HEK293T (cell line): ENCODE data around the gene ARMH4.

Source experiments
- BHLHE40 ChIP-seq: fragments of 450-650 bp; IDR thresholded peaks from 2 replicates; pipeline ENCODE4 v1.6.1; 2016; ENCODE audit warnings: mild to moderate bottlenecking, moderate library complexity, borderline replicate concordance
- CTBP1 ChIP-seq: fragments of 450-650 bp; IDR thresholded peaks from 2 replicates; pipeline ENCODE4 v1.6.1; 2016; ENCODE audit warnings: borderline replicate concordance
- FOXM1 ChIP-seq: fragments of 450-650 bp; IDR thresholded peaks from 2 replicates; pipeline ENCODE4 v1.6.1; 2017; ENCODE audit warnings: mild to moderate bottlenecking, borderline replicate concordance
- HDGF ChIP-seq: fragments of 450-650 bp; IDR thresholded peaks from 2 replicates; pipeline ENCODE4 v1.6.1; 2017; ENCODE audit warnings: antibody characterized with exemption, borderline replicate concordance
- L3MBTL2 ChIP-seq: fragments of 450-650 bp; conservative IDR thresholded peaks from 2 replicates; pipeline ENCODE4 v1.6.1; 2016; ENCODE audit warnings: mild to moderate bottlenecking
- LEF1 ChIP-seq: fragments of 450-650 bp; IDR thresholded peaks from 2 replicates; pipeline ENCODE4 v1.6.1; 2017; ENCODE audit warnings: mild to moderate bottlenecking, borderline replicate concordance
- PKNOX1 ChIP-seq: fragments of 450-650 bp; IDR thresholded peaks from 2 replicates; pipeline ENCODE4 v1.6.1; 2016
- SP1 ChIP-seq: fragments of 450-650 bp; IDR thresholded peaks from 2 replicates; pipeline ENCODE4 v1.6.1; 2017
- SUZ12 ChIP-seq: fragments of 450-650 bp; IDR thresholded peaks from 2 replicates; pipeline ENCODE4 v1.6.1; 2016; ENCODE audit warnings: mild to moderate bottlenecking

GRCh38 chr14:58189176-58189575 is 37.2 kb upstream of the ARMH4 start:
- TF ChIP-seq BHLHE40: no peak
- TF ChIP-seq CTBP1: no peak
- no peak for TF ChIP-seq PKNOX1
- TF ChIP-seq SUZ12: no peak
- TF ChIP-seq HDGF: no peak
- TF ChIP-seq FOXM1: no peak
- no peak for TF ChIP-seq L3MBTL2
- no peak for TF ChIP-seq SP1
- TF ChIP-seq LEF1: no peak
